IMR-90 (cell line): ENCODE results near the gene LAMA2. TPM values are rescaled to one million over a fixed set of nuclear protein-coding genes. Genes with fewer than 3 reads are reported as not detected.

Experiments used
- ATAC-seq: fragments of 200-7000 bp; cut with Tn5 transposase; 2 replicates; pipeline ENCODE4 v1.9.1; 2020; ENCODE audit warnings: low read depth, mild to moderate bottlenecking, moderate library complexity
- BruUV-seq: library from RNA; stranded (reverse); fragments of 400-500 nt; replicated peaks from 2 replicates; lab custom pipeline; 2021; lab: Mats Ljungman, UMichigan
- CTCF ChIA-PET: fragments of 300-600 bp; formaldehyde crosslinking; extraction: SDS; loops from one replicate; lab custom pipeline; 2021; ENCODE audit warnings: antibody characterized with exemption; lab: Yijun Ruan, JAX
- POLR2A ChIA-PET: fragments of 300-600 bp; sonication (Branson Sonifier 250); formaldehyde crosslinking; loops from one replicate; lab custom pipeline; 2022; ENCODE audit warnings: antibody characterized with exemption; ENCODE audit not compliant: unreplicated experiment; lab: Charles Lee
- DNase-seq: peaks from one replicate; pipeline ENCODE4 v3.0.0; 2013
- H2AFZ ChIP-seq: replicated peaks from 2 replicates; pipeline ENCODE3; 2013; ENCODE audit warnings: low read length, mild to moderate bottlenecking; ENCODE audit not compliant: poor library complexity
- H2AK5ac ChIP-seq: 2 replicates; pipeline ENCODE4 v1.6.1; 2013; ENCODE audit warnings: low read depth, low read length, inconsistent platforms
- H2AK9ac ChIP-seq: replicated peaks from 2 replicates; pipeline ENCODE3; 2013; ENCODE audit warnings: mild to moderate bottlenecking, low read depth, low read length, moderate library complexity; ENCODE audit not compliant: poor library complexity
- H2BK120ac ChIP-seq: 2 replicates; pipeline ENCODE4 v1.6.1; 2013; ENCODE audit warnings: low read depth, low read length, inconsistent platforms
- H2BK15ac ChIP-seq: 3 replicates; pipeline ENCODE4 v1.6.1; 2013; ENCODE audit warnings: low read depth, low read length, inconsistent platforms
- H2BK20ac ChIP-seq: 2 replicates; pipeline ENCODE4 v1.6.1; 2013; ENCODE audit warnings: low read depth, mild to moderate bottlenecking, inconsistent platforms, low read length, moderate library complexity
- H2BK5ac ChIP-seq: 2 replicates; pipeline ENCODE4 v1.6.1; 2013; ENCODE audit warnings: mild to moderate bottlenecking, low read depth, low read length, inconsistent platforms; ENCODE audit not compliant: poor library complexity, severe bottlenecking
- H3K14ac ChIP-seq: replicated peaks from 2 replicates; pipeline ENCODE4 v1.6.1; 2013; ENCODE audit warnings: low read depth, low read length, inconsistent platforms
- H3K18ac ChIP-seq: 2 replicates; pipeline ENCODE4 v1.6.1; 2013; ENCODE audit warnings: low read depth, low read length, control low read depth
- H3K23ac ChIP-seq: 2 replicates; pipeline ENCODE4 v1.6.1; 2013; ENCODE audit warnings: low read depth, low read length, inconsistent platforms
- H3K27ac ChIP-seq: 2 replicates; pipeline ENCODE4 v1.5.1; 2013; ENCODE audit warnings: mild to moderate bottlenecking, control low read depth, low read length; ENCODE audit not compliant: insufficient read depth
- H3K27me3 ChIP-seq: 2 replicates; pipeline ENCODE4 v1.6.1; 2013; ENCODE audit warnings: low read length; ENCODE audit not compliant: control insufficient read depth, insufficient read depth
- H3K36me3 ChIP-seq: 2 replicates; pipeline ENCODE4 v1.6.1; 2013; ENCODE audit warnings: low read length, mixed read lengths; ENCODE audit not compliant: control insufficient read depth, insufficient read depth
- H3K4ac ChIP-seq: 2 replicates; pipeline ENCODE4 v1.6.1; 2013; ENCODE audit warnings: low read depth, low read length, inconsistent platforms
- H3K4me1 ChIP-seq: 2 replicates; pipeline ENCODE4 v1.6.1; 2013; ENCODE audit warnings: low read length, mixed read lengths; ENCODE audit not compliant: control insufficient read depth, insufficient read depth
- H3K4me2 ChIP-seq: 2 replicates; pipeline ENCODE4 v1.6.1; 2013; ENCODE audit warnings: low read depth, mild to moderate bottlenecking, control low read depth, low read length, moderate library complexity
- H3K4me3 ChIP-seq: 2 replicates; pipeline ENCODE4 v1.5.1; 2013; ENCODE audit warnings: low read depth, mild to moderate bottlenecking, control low read depth, low read length, moderate library complexity; ENCODE audit not compliant: insufficient read depth
- H3K56ac ChIP-seq: 2 replicates; pipeline ENCODE4 v1.6.1; 2013; ENCODE audit warnings: low read length, inconsistent platforms; ENCODE audit not compliant: insufficient read depth; ENCODE audit errors: extremely low read depth
- H3K79me1 ChIP-seq, 2 experiments: 2 replicates each; pipeline ENCODE4 v1.6.1; 2013; ENCODE audit warnings: low read length in 2 of 2, inconsistent platforms in 1 of 2, low read depth in 1 of 2
- H3K9ac ChIP-seq: 2 replicates; pipeline ENCODE4 v1.6.1; 2013; ENCODE audit warnings: low read depth, low read length, control low read depth
- H3K9me1 ChIP-seq: 2 replicates; pipeline ENCODE4 v1.6.1; 2013; ENCODE audit warnings: low read length, inconsistent platforms; ENCODE audit not compliant: insufficient read depth
- H3K9me3 ChIP-seq: 2 replicates; pipeline ENCODE4 v1.6.1; 2013; ENCODE audit warnings: low read length; ENCODE audit not compliant: control insufficient read depth, insufficient read depth
- H4K20me1 ChIP-seq: 2 replicates; pipeline ENCODE4 v1.6.1; 2013; ENCODE audit warnings: low read length, inconsistent platforms; ENCODE audit not compliant: insufficient read depth
- H4K5ac ChIP-seq: 2 replicates; pipeline ENCODE4 v1.6.1; 2013; ENCODE audit warnings: mild to moderate bottlenecking, low read depth, low read length, control low read depth
- H4K8ac ChIP-seq, 2 experiments: 2 replicates each; pipeline ENCODE4 v1.6.1; 2013; ENCODE audit warnings: low read depth in 2 of 2, low read length in 2 of 2, control low read depth in 1 of 2, inconsistent platforms in 1 of 2
- H4K91ac ChIP-seq: 2 replicates; pipeline ENCODE4 v1.6.1; 2013; ENCODE audit warnings: low read depth, low read length, inconsistent platforms; ENCODE audit not compliant: insufficient read depth
- CEBPB ChIP-seq: IDR thresholded peaks from 2 replicates; pipeline ENCODE4 v1.6.1; 2012; ENCODE audit warnings: low read depth, low read length, improper control_type of control experiment
- RAD21 ChIP-seq: IDR thresholded peaks from 2 replicates; pipeline ENCODE4 v1.6.1; 2012; ENCODE audit warnings: low read length, improper control_type of control experiment
- WGBS, 2 experiments: methylation state at CpG; one replicate each; pipeline versions ENCODE4 v1.1.5 to v1.1.7; 2013; ENCODE audit warnings: missing lambda C conversion rate in 2 of 2; ENCODE audit not compliant: insufficient read length in 1 of 2; ENCODE audit errors: extremely low coverage in 2 of 2; 5-methylcytosine and 5-hydroxymethylcytosine counted together
- dilution Hi-C: fragments of 300-500 bp; cut with HindIII; formaldehyde crosslinking; loops from one replicate; pipeline ENCODE4 v1.14.3; 2018; ENCODE audit warnings: low sequenced_read_pairs; ENCODE audit not compliant: unreplicated experiment
- in situ Hi-C: fragments of 300-500 bp; cut with MboI; formaldehyde crosslinking; loops from 3 replicates; pipeline ENCODE4 v1.14.3; 2019; ENCODE audit warnings: low sequenced_read_pairs, inconsistent platforms, mixed read lengths
- intact Hi-C: fragments of 100-400 bp; cut with micrococcal nuclease; formaldehyde crosslinking; loops from 2 replicates; pipeline ENCODE4 v1.10.0; 2022
- polyA plus RNA-seq, 3 experiments: library from polyadenylated mRNA; depleted of rRNA; stranded (reverse); fragments of >200 nt; gene quantifications; 2 replicates each; pipeline ENCODE4 v1.2.3, GENCODE V29; 2012; ENCODE audit warnings: low replicate concordance in 1 of 3
- total RNA-seq: library from RNA; depleted of rRNA; stranded (reverse); fragments of >200 nt; gene quantifications from 2 replicates; pipeline ENCODE4 v1.2.3, GENCODE V29; 2012

The LAMA2 gene
- total and polyA plus RNA-seq, 2 of the 4 experiments (the other 2 are of a cell fraction) = 9.9 to 13.3 TPM

- H3K36me3 ChIP-seq = no peaks in the 10 kb centered on the region
- no peaks in the 10 kb centered on the region for H3K79me1 ChIP-seq
- 0 out of 2 replicates have a peak overlapping the region, but pooled peaks have one; percentile 16 for H2BK20ac ChIP-seq
- H4K5ac ChIP-seq = no peak overlapping the region; the same call in 1 of the 2 replicates
- in situ Hi-C loops = no loop called here
- no peaks in the 10 kb centered on the region for H3K27me3 ChIP-seq
- peak; percentile 47 for DNase-seq
- no peak overlapping the region for H3K4ac ChIP-seq
- no peak overlapping the region for H3K4me3 ChIP-seq
- no peak overlapping the region for H2BK120ac ChIP-seq
- H2AFZ ChIP-seq = no peak overlapping the region
- intact Hi-C loops = no loop called here
- peak overlapping the region; percentile 22; the same call in 1 of the 2 replicates for H3K9ac ChIP-seq
- peak; percentile 76 for ATAC-seq
- H3K27ac ChIP-seq = no peak overlapping the region
- peak overlapping the region in 1 of 2 experiments; percentile 10; a peak in 2 of 4 replicates for H4K8ac ChIP-seq
- peaks cover 4% of the 10 kb centered on the region for H3K4me1 ChIP-seq
- no peaks in the 10 kb centered on the region for H3K9me3 ChIP-seq
- 20% methylated on average over 1 of the region's 3 CpGs; no CpG with 5 or more reads in 1 of the 2 experiments for WGBS, 2 experiments
- H3K23ac ChIP-seq = no peak overlapping the region
- H4K20me1 ChIP-seq = no peaks in the 10 kb centered on the region
- H2BK5ac ChIP-seq = peak overlapping the region; percentile 2
- no peak overlapping the region for H2BK15ac ChIP-seq
- no peak overlapping the region for H2AK9ac ChIP-seq
- H3K18ac ChIP-seq = peak overlapping the region; percentile 5; the same call in 1 of the 2 replicates
- H4K91ac ChIP-seq = no peak overlapping the region
- BruUV-seq = no TSS peak
- no peak overlapping the region for H3K56ac ChIP-seq
- ChIA-PET CTCF (interaction anchor here (0.6 to 0.8 kb wide), 2 partner anchors 54 to 559 kb away, joined by 3 read pairs; no protein-coding TSS in a partner anchor), POLR2A (no interaction called here)
- H3K9me1 ChIP-seq = no peaks in the 10 kb centered on the region
- dilution Hi-C loops = no loop called here
- H2AK5ac ChIP-seq = no peak overlapping the region
- TF ChIP-seq CEBPB (peak; percentile 75), RAD21 (no peak)
- no peak overlapping the region; the same call in 1 of the 2 replicates for H3K14ac ChIP-seq
- H3K4me2 ChIP-seq = peak overlapping the region; percentile 84; the same call in 1 of the 2 replicates
Observed at GRCh38 chr6:129317931-129318820, 435.2 kb downstream of the LAMA2 start.
